DND-41 (cell line): ENCODE measurements around the gene SLC39A11.

Experiments
- EZH2 ChIP-seq: IDR thresholded peaks from 3 replicates; pipeline ENCODE4 v1.6.1; 2012; ENCODE audit warnings: borderline replicate concordance, low read depth, mild to moderate bottlenecking, moderate library complexity, low read length, inconsistent platforms; ENCODE audit not compliant: severe bottlenecking
- TF ChIP-seq, protein P1 (sequence below): IDR thresholded peaks from 2 replicates; pipeline ENCODE4 v1.5.1; 2012; ENCODE audit warnings: borderline replicate concordance, low read length, moderate library complexity, mild to moderate bottlenecking; ENCODE audit not compliant: poor library complexity, severe bottlenecking; ENCODE audit errors: extremely low read depth

DNA sequence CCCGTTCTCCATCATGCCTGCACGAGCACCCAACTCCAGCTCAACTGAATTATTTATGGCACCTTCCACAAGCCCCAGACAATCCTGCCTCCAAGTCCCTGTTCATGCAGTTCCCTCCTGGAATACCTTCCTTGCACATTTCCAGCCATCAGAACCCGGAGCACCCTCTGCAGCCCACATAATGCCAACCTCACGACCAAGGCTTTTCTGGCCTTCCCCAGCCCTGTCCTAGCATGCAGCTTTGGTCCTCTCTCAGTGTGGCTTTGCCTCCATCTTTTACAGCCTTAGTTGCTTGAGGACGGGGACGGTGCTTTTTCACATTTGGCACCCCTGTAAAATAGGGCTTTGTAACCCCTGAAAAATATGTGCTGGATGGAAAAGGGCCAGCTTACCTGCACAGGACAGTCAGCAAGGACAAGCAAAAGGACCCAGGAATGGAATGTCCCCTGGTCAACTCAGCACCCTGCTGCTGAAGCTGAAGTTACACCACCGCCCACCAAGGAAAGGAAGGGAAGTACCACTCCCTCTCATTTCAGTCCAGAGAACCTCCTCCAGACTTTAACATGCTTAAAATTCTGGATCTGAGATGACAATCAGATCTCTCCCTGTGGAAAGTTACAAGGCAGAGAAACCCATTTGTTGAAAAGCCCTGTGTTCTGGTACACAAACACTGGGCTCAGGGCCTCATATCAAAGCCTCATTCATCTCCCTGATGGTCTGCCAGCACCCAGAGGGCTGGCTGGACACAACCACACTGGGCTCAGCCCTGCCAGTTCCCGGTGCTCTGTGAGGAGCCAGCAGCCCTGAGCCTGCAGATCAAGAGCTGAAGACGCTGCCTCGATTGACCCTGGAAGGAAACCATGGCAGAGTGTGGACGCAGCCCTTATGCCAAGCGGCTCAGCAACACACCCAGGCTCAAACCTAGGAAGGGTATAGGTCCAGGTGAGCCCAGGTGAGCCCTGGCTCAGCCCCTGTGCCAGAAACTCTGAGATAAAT, 2.9 kb downstream of the SLC39A11 start:
- TF ChIP-seq, protein P1, sequence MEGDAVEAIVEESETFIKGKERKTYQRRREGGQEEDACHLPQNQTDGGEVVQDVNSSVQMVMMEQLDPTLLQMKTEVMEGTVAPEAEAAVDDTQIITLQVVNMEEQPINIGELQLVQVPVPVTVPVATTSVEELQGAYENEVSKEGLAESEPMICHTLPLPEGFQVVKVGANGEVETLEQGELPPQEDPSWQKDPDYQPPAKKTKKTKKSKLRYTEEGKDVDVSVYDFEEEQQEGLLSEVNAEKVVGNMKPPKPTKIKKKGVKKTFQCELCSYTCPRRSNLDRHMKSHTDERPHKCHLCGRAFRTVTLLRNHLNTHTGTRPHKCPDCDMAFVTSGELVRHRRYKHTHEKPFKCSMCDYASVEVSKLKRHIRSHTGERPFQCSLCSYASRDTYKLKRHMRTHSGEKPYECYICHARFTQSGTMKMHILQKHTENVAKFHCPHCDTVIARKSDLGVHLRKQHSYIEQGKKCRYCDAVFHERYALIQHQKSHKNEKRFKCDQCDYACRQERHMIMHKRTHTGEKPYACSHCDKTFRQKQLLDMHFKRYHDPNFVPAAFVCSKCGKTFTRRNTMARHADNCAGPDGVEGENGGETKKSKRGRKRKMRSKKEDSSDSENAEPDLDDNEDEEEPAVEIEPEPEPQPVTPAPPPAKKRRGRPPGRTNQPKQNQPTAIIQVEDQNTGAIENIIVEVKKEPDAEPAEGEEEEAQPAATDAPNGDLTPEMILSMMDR: no peak
- TF ChIP-seq EZH2: no peak
